CD4-positive, alpha-beta T cell treated with Interleukin-12 subunit alpha and Interleukin-12 subunit beta, for 1 hour (primary cell): ENCODE measurements around the gene CLN6.
"Not testable (repeated sequence)": the region's sequence is repeated elsewhere in the genome, so short reads cannot be mapped to it uniquely, and the experiment has no call there.

Experiments
- DNase-seq: peaks from one replicate; pipeline ENCODE4 v3.0.0-alpha.2; 2020

Gene CLN6

GRCh38 chr15:68205558-68205944, 24.0 kb downstream of the CLN6 start:
- DNase-seq, result no peak

GRCh38 chr15:68204776-68205557, 24.6 kb downstream of the CLN6 start, which contains the start of gene CALML4:
Gene CALML4, minus strand, starts transcription at chr15:68205332. Its CDS starts 85 bp downstream, at chr15:68205247.
- DNase-seq, result no peak

DNA sequence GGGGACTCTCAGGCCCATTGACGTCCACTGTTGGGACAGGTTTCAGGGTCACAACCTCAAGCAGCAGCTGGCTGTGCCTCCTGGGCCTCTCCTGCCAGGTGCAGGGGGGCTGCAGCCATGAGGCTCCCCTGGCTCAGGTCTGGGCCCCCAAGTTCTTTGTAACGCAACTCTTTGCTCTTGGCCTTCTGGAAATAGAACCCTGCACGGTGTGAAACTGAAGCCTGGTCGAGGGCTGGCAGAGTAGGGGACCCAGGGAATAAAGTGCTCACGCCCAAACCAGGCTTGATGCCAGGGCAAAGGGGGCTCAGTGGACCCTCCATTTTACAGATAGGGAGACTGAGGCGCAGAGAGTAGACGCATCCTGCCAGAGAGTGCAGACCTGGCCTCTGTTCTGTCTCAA, 25.2 kb downstream of the CLN6 start:
- DNase-seq, result no peak

- no peak for DNase-seq
Measured at GRCh38 chr15:68203956-68204355, 25.6 kb downstream of the CLN6 start.

DNA sequence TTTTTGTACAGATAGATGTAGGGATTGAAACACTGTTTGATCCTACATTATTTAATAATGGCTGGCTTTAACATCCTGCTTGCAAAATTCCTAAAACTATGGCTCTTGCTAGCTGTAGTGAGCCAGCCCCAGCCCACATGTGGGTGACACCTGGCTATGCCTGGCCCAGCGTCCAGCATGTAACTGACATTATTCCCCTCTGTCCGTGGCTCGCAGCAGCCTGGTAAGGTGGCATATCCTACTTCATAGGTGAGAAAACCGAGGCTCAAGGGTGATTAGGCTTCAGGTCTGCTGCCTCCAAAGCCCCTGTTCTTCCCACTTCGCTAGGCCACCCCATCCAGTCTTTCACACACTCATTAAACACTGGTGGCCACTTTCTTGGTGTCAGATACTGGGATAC, 26.0 kb downstream of the CLN6 start:
- DNase-seq, result no peak

- DNase-seq, result not testable (repeated sequence)
Measured at GRCh38 chr15:68202994-68203393, 26.5 kb downstream of the CLN6 start.

- DNase-seq, result no peak
Measured at GRCh38 chr15:68201879-68202261, 27.7 kb downstream of the CLN6 start.

- no peak for DNase-seq
Measured at GRCh38 chr15:68201153-68201878, 28.2 kb downstream of the CLN6 start.

DNA sequence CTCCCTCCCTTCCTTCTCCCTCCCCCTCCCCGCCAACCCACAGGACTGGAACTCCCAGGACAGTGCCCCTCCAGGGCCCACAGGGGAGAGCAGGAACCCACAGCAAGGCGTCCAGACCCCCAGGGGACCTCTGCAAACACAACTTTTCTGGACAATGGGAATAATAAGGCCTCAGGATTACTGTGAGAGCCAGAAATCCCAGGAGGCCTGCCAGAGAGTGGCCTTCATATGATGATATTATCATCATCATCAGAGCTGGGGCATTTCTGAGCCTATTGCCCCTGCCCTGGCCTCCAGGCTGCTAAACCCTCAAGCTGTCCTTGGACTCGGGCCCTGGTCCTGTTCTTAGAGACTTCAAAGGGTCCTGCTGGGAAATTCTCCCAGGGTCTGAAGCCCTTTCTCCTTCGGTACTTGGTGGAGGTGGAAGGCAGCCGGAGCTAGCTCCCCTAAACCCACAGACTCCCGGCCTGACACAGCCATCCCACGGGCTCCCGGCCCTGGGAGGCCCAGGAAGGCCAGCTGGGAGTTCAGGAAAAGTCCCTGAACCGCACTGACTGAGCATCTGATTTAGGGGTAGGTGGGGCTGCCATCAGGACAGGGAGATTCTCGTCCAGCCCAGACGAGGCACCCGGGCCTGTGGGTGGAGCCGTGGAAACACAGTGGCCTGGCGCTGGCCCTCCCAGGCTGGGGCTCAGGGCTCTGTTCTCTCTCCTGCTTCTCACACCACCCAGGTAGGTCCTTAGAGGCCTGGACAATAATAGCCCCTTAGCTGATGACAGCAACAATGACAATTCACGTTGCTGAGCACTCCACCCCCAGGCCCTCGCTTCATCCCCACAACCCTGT, 29.3 kb downstream of the CLN6 start:
- no peak for DNase-seq

- DNase-seq, result no peak
Measured at GRCh38 chr15:68199340-68199739, 30.2 kb downstream of the CLN6 start.

DNA sequence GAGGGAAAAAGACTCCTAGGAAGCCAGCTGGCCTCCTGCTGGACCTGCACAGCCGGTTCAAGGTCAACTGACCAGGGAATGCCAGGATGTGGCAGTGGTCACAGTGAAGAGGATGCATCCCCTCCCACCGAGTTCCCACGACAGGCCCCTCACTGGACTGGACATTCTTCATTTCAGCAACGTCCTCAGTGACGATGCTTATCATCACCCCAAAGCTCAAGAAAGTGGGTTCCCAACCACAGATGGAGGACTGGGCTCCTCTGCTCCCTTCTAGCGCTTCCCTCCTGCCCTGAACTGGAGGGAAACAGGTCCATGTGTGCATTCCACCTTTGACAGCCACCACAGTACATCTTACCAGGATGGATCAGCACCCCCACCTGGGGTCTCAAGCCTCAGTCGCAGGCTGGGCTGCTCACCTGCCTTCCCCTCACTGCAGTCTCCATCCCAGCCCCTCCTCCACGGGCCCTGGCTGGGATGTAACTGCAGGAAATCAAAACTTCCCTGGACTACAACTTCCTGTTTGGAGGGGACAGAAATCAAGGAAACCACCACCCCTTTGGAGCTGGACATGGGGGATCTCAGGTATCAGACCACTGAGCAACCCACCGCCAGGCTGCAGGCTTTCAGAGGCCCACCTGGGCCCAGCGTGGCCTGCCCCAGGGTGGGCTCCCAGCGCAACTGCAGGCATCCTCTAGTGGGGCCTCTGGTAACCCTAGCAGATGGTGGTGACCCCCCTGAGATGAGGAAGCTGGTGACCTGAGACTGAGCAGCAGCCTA, 31.7 kb downstream of the CLN6 start:
- no peak for DNase-seq

DNA sequence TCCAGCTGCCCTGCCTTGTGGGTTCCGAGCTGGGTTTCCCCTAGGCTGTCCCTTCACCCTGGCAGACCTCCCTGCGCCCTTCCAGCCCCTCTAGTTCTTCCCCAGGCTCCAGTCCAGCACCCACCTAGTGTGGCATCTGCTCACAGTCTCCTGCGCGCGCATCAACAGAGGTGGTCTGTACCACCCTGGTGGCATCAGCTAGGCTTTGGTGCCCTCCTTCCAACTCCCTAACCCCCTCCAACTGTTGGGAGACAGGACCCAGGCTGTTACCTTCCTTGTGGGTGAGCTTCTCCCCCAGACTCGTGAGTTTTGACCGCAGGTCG, 32.4 kb downstream of the CLN6 start:
- no peak for DNase-seq

GRCh38 chr15:68196445-68197169, 32.9 kb downstream of the CLN6 start:
- DNase-seq, result no peak

DNA sequence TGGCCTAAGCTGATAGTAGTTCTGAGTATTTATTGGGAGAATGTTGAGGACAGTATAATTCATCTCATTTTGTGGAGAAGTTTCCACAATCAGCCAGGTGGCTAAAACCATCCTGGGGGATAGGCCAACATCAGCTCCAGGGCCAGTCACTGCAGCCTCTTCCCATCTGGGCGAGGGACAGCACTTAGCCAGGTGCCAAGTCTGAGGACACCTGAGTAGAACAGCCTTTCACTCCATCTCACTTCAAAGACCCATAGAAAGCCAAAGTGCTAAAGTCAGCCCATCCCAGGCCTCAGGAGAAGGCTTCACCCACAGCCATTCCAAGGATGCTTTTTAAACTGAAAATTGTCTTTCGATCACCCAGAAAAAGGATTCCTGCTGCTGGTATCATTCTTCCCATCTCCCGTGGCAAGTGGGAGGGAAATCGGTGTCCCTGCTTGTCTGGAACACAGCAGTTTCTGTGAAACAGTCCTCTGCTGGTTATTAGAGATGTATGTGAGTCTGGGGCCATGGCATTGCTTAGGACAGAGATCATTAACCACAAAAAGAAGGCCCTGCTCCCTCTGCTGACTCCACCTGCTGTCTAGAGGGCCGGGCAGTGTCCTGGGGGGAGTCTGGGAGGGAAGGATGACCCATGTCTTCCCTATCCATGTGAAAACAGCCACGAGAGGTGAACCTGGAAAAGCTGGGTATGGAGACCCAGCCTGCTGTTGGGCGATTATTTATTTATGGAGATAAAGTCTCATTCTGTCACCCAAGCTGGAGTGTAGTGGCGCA, 34.0 kb downstream of the CLN6 start:
- DNase-seq, result no peak

- DNase-seq, result no peak
Measured at GRCh38 chr15:68192804-68193486, 36.6 kb downstream of the CLN6 start.

DNA sequence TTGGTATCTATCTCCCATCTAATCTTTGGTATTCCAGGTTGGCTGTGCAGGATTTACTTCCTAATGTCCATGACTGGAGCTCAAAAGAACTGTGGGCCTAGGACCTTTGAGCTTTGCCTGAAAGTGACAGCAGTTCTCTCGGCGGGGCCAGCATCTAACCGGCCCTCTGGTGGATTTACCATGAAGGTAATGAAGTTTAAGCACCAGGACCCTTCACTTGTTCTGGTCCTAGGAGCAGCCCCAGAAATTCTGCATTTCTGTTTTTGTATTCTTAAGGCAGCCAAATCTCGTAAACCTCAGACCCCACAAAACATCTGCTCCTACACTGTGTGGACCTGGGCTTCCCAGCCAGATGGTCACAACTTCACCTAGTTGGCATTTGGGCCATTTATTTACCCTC, 37.4 kb downstream of the CLN6 start:
- DNase-seq, result no peak

- no peak for DNase-seq
Measured at GRCh38 chr15:68191555-68191954, 38.0 kb downstream of the CLN6 start.

- no peak for DNase-seq
Measured at GRCh38 chr15:68190048-68190447, 39.5 kb downstream of the CLN6 start.

- no peak for DNase-seq
Measured at GRCh38 chr15:68188647-68189046, 40.9 kb downstream of the CLN6 start.

GRCh38 chr15:68187559-68187958, 42.0 kb downstream of the CLN6 start:
- no peak for DNase-seq
